GM12892 (cell line): ENCODE results near the gene TICAM1.

ENCODE experiments used
- POLR2A ChIP-seq: IDR thresholded peaks from 2 replicates; pipeline ENCODE4 v1.6.1; 2011; ENCODE audit warnings: low read depth, low read length, control low read depth
- POLR2AphosphoS5 ChIP-seq: IDR thresholded peaks from 2 replicates; pipeline ENCODE4 v1.6.1; 2011; ENCODE audit warnings: low read depth, low read length, control low read depth
- TAF1 ChIP-seq: IDR thresholded peaks from 2 replicates; pipeline ENCODE4 v1.6.1; 2011; ENCODE audit warnings: low read depth, mild to moderate bottlenecking, control low read depth, low read length, borderline replicate concordance

DNA sequence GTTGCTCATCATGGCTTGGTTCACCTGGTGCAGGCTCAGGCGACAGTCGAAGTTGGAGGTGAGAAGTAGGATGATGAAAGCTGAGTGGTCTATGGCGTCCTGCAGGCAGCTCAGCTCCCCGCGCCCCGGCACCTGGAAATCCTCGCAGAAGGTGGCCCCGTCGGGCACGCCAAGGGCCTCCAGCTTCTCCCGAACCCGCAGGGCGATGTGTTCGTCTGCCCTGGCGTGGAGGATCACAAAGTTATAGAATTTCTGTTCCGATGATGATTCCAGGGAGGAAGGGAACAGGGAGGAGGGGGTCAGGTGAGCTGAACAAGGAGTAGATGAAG is 14.6 kb downstream of the TICAM1 start:
- TF ChIP-seq TAF1 (no peak), POLR2A (no peak), POLR2AphosphoS5 (no peak)
